Fibroblast of villous mesenchyme (primary cell): Measurements from ENCODE around the gene MXD3. TPM values are rescaled to one million over a fixed set of nuclear protein-coding genes. Genes with fewer than 3 reads are reported as not detected.
"Not testable (repeated sequence)": the region's sequence is repeated elsewhere in the genome, so short reads cannot be mapped to it uniquely, and the experiment has no call there.

Experiments
- DNase-seq: peaks from one replicate; pipeline ENCODE4 v3.0.0-alpha.2; 2010; ENCODE audit warnings: low read depth
- H3K4me3 ChIP-seq: 2 replicates; pipeline ENCODE4 v1.5.1; 2011; ENCODE audit warnings: low read depth, mild to moderate bottlenecking, low read length
- total RNA-seq: library from RNA; depleted of rRNA; stranded (reverse); fragments of >200 nt; gene quantifications from 2 replicates; pipeline ENCODE4 v1.2.3, GENCODE V29; 2012
- TF ChIP-seq, protein P1 (sequence below): IDR thresholded peaks from 2 replicates; pipeline ENCODE4 v1.5.1; 2012; ENCODE audit warnings: low read depth, mild to moderate bottlenecking, low read length; ENCODE audit not compliant: insufficient read depth

MXD3 gene
- total RNA-seq, 1 donor: 9.1 TPM

DNA sequence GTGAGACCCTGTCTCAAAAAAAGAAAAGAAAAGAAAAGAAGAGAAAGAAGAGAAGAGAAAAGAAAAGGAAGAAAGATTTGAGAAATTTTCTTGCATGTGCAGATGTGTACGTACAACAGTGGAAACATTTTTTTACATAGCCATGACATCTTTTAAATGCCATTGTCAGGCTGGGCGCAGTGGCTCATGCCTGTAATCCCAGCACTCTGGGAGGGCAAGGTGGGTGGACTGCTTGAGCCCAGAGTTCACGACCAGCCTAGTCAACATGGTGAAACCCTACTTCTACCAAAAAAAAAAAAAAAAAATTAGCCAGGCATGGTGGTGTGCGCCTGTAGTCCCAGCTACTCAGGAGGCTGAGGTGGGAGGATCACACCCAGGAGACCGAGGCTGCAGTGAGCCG lies 33.2 kb upstream of the MXD3 start:
- no peak overlapping the region for H3K4me3 ChIP-seq
- TF ChIP-seq, protein P1, sequence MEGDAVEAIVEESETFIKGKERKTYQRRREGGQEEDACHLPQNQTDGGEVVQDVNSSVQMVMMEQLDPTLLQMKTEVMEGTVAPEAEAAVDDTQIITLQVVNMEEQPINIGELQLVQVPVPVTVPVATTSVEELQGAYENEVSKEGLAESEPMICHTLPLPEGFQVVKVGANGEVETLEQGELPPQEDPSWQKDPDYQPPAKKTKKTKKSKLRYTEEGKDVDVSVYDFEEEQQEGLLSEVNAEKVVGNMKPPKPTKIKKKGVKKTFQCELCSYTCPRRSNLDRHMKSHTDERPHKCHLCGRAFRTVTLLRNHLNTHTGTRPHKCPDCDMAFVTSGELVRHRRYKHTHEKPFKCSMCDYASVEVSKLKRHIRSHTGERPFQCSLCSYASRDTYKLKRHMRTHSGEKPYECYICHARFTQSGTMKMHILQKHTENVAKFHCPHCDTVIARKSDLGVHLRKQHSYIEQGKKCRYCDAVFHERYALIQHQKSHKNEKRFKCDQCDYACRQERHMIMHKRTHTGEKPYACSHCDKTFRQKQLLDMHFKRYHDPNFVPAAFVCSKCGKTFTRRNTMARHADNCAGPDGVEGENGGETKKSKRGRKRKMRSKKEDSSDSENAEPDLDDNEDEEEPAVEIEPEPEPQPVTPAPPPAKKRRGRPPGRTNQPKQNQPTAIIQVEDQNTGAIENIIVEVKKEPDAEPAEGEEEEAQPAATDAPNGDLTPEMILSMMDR: no peak
- no peak for DNase-seq

DNA sequence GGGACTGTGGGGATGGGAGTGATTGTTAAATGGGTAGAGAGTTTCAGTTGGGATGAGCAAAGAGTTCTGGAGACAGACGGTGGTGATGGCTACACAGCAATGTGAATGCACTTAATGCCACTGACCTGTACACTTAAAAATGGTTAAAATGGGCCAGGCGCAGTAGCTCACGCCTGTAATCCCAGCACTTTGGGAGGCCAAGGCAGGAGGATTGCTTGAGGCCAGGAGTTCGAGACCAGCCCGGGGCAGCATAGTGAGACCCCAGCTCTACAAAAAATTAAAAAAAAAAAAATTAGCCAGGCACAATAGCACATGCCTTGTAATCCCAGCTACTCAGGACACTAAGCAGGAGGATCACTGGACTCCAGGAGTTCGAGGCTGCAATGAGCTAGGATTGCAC lies 32.1 kb upstream of the MXD3 start:
- TF ChIP-seq, protein P1: no peak
- DNase-seq: no peak
- no peak overlapping the region for H3K4me3 ChIP-seq

DNA sequence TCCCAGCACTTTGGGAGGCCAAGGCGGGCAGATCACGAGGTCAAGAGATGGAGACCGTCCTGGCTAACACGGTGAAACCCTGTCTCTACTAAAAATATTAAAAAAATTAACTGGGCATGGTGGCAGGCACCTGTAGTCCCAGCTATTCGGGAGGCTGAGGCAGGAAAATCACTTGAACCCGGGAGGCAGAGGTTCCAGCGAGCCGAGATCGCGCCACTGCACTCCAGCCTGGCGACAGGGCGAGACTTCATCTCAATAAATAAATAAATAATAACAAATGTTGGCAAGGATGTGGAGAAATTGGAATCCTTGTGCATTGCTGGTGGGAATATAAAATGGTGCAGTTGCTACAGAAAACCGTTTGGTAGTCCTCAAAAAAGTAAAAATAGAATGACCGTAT lies 31.3 kb upstream of the MXD3 start:
- not testable (repeated sequence) for DNase-seq, H3K4me3 ChIP-seq

DNA sequence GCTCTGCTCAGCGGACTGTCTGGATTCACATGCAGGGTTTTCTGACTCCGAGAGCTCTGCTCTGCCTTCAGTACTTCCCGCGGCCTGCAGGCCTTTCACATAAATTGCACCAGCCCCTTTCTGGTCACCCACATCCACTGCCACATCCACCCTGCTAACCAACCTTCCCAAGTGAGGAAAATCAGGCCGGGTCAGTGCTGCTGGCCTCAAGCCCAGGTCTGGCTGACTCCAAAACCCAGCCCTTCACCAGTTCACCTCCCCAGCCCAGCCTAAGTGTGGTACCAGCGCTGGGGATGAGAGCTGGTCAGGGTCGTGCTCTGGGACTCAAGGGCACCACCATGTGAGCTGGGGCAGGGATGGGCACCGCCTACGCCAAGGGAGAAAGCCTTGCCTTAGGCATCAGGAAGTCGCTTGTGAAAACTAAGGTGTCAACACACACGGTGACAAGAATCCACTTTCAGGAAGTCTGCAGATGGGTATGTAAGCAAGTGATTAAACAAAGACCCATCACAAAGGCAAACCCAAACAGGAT lies 27.5 kb upstream of the MXD3 start:
- DNase-seq: peak; percentile 22
- no peak overlapping the region for H3K4me3 ChIP-seq
- TF ChIP-seq, protein P1: no peak

DNA sequence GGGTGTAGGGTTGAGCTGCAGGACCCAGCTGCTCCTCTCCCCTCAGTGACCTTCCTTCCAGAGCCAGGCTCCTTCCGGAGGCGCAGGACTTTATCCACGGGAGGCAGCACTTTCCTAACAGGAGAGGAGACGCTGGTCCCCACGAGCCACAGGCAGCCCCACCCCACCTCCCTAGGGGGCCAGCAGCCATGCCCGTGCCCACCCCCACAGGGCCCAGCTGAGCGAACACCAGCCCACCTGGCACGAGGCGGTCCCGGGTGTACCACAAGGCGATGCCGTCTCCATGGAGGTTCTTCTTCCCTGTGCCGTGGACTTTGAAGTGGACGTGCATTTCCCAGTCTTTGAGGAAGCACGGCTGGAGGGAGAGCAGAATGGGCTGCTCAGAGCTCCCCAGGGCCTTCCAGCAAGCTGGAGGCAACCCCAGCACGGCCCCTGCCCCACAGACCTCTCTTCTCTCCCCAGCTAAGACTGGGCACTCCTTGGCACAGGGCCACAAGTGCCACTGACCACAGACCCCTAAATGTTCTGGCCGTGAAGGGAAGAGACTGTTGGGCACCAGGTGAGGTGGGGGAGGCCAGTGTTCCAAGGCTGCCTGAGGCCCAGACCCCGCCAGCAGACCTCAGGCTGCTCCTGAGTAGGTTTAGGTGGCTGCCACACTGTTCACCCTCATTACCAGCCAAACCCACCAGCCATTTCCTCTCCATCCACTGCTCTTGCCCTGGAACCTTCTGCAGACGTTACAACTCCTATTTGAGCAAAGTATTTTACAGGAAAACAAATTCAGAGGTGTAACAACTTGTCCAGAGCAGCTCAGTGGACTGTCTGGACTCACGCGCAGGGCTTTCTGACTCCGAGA lies 26.8 kb upstream of the MXD3 start:
- DNase-seq: no peak
- TF ChIP-seq, protein P1: no peak
- no peak overlapping the region for H3K4me3 ChIP-seq

DNA sequence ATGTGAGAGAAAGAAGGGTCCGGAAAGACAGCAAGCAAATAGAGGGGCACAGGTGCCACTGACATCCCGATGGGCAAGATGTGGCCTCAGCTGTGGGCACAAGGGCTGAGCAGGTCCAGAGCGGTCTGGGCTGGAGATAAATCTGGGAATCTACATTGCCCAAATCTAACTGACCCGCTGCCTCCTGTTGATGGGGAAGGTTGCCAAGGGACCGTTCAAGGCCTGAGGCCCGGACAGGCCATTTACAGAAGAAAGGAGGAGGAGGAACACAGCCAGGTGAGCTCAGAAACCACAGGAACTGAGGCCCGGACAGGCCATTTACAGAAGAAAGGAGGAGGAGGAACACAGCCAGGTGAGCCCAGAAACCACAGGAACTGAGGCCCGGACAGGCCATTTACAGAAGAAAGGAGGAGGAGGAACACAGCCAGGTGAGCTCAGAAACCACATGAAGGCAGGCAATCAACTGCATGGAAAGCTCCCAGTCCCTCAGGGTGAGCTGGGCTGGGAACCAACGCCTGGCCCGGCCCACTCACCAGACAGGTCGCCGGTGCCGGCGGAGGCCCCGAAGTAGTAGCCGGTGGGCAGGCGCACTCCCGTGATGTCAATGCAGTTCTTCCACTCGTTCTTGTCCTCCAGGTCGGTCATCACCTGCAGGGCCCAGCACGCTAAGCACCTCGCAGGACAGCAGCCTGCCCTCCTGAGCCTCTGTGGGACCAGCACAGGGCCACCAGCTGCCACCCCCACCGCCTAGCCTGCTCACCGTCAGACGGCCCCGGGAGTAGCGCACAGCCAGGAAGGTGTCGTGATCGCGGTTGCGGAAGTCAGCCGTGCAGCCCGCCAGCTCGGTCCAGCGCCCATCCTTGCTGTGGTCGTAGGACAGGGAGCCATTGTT lies 25.2 kb upstream of the MXD3 start:
- no peak overlapping the region for H3K4me3 ChIP-seq
- TF ChIP-seq, protein P1: no peak
- no peak for DNase-seq

DNA sequence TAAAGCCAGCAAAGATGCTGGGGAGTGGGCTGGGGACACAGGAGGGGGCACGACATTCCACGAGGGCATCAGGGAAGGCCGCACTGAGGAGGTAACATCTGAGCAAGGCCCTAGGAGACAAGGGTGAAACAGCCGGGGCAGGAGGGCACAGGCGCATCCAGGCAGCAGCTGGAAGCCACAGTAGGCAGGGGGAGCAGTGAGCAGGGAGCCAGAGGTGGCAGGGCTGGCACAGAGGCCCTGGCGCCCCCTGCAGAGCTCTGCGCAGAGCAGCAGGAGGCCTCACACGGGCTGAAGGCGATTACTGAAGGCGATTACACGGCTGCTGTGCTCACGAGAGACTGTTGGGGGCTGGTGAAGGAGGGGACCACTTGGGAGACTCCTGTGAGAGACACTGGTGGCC lies 24.4 kb upstream of the MXD3 start:
- TF ChIP-seq, protein P1: peak; percentile 38
- no peak overlapping the region for H3K4me3 ChIP-seq
- no peak for DNase-seq
